Posterior cingulate gyrus (tissue), 11 donors: Measurements from ENCODE around the gene OAS2.

Source experiments
- DNase-seq, 10 donors: peaks; one replicate each; pipeline versions ENCODE4 v3.0.0 to v3.0.0-alpha.2; 2020 to 2021; ENCODE audit warnings: mixed read lengths in 3 of 10
- intact Hi-C: fragments of 100-400 bp; cut with DNase I; formaldehyde crosslinking; loops from one replicate; pipeline ENCODE4 v1.15.1; 2023

Gene OAS2

GRCh38 chr12:113007166-113007565 lies 28.8 kb downstream of the OAS2 start:
- DNase-seq, result no peak
- intact Hi-C loops, result no loop called here

DNA sequence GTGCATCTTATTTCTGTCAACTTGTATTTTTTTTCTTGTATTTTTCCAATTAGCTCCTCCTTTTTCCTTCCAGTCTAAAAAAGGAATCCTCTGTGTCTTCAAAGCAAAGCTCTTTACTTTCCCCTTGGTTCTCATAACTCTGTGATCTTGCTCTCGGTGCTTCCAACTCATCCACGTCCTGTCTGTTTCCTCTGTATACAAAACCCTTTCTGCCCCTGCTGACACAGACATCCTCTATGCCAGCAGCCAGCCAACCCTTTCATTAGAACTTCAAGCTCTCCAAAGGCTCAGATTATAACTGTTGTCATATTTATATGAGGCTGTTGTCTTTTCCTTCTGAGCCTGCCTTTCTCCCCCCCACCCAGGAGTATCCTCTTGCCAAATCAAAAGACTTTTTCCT lies 32.4 kb downstream of the OAS2 start:
- intact Hi-C loops, result no loop called here
- DNase-seq, result no peak

GRCh38 chr12:113014565-113014964 lies 36.2 kb downstream of the OAS2 start:
- DNase-seq, result no peak
- intact Hi-C loops, result no loop called here

DNA sequence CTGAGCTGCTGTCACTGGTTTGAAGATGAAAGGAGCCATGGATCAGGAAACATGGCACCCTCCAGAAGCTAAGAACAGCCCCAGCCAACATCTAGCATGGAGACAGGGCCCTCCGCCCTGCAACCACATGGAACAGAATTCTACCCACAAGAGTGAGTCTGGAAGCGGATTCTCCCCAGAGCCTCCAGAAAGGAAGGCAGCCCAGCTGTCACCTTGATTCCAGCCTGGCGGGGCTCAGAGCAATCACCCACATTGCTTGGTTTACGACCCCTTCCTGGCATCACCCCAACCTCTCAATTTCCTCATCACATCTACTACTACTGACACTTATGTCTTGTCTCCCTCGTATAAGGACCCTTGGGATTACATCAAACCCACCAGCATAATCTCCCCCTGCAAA lies 38.5 kb downstream of the OAS2 start:
- DNase-seq, result peak in 1 of 10 donors; percentile 4
- intact Hi-C loops, result no loop called here

DNA sequence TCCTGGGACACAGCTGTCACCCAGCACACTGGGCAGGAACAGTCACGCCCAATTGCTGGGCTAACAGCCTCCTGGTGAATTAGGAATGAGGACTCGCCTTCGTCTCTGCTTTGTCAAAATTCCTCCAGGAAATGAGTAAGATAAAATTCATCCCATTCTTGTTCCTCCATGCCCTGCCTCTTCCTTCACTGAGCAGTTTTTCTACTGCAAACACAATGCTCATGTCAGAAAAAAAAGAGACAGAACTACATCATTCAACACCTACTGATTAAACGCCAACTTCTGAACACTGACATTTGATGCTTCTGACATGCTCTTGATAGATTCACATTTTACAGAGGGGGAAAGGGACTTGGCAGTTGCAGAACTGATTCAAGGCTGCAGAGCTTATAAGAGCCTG lies 40.7 kb downstream of the OAS2 start:
- DNase-seq, result no peak
- intact Hi-C loops, result no loop called here

DNA sequence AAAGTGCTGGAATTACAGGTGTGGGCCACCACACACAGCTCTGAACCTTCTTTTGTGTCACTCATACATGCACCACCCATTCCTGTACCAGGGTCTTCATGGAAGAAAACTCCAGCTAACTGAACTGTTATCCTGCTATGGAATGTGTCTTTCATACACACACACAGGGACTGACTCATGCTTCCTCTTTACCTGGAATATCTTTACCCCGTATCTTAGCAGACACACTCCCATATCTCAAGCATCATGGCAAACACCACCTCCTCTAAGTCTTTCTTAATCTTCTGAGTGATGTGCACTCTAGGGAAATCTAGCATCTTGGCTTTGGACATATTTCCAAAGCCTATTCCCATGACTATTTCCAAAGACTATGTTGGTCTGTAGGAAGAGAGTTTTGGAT lies 43.2 kb downstream of the OAS2 start:
- intact Hi-C loops, result no loop called here
- no peak for DNase-seq

DNA sequence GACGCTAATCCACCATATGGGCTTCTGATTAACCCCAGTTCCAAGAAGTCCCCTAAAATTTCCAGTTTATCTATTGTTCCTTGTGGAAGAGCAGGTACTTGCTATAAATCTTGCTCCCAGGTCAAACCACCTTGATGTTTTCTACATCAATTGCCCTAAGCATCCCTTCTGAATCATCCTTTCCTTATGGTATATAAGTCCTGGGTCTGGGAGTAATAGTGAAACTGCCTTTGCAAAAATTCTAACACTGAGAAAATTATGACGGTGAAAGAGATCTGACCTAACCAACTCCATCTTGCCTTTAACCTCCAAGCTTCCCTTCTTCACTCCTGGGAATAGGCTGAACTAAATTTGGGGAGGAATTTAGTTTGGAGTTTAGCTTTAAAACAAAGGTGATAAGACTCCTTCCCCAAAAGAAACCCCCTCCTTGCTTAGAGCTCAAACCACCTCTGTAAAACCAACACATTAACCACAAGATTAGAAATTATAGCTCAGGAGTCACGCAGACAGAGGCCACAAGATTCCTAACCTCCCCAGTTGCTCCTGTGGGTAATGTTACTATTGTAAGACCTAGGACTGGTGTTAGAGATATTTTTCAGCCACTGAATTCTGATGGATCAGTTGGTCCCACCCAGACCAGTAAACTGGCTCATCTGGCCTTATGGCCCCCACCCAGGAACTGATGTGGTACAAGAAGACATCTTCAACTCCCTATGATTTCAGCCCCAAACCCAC lies 44.4 kb downstream of the OAS2 start:
- DNase-seq, result no peak
- intact Hi-C loops, result no loop called here

GRCh38 chr12:113027726-113028125 lies 49.4 kb downstream of the OAS2 start:
- intact Hi-C loops, result loop anchor here (5.0 kb wide), 1 partner anchor 35 kb away; no protein-coding TSS in a partner anchor
- no peak for DNase-seq

DNA sequence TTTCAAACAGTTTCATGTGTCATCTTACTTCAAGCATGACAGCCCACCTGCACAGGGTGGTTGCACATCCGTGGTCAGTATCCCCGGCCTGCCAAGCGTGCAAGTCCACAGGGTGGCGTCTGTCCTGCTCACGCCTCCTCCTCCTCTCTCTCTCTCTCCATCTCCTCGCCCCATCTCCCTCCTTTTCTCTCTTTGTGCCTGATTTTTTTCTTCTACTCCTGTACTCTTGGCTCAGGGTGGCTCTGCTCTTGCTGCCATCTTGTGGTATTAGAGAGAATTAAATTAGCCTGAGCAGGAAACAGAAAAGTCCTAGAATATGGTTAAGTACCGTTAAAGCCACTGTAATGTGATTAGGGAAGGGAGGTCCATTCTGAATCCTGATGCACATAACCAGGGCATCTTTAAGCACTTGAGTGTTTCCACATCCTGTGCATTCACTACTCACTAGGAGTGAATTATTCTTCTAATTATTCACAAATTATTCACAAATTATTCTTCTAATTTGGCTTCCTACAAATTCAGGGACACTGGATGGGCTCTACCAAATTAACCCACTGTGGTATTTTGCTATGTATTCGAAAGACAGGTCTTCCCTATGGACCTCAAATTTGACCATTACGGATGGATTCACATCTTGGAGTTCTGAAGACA lies 52.7 kb downstream of the OAS2 start:
- intact Hi-C loops, result no loop called here
- peak in 5 of 10 donors; percentile 10 to 73 (median 20) for DNase-seq

DNA sequence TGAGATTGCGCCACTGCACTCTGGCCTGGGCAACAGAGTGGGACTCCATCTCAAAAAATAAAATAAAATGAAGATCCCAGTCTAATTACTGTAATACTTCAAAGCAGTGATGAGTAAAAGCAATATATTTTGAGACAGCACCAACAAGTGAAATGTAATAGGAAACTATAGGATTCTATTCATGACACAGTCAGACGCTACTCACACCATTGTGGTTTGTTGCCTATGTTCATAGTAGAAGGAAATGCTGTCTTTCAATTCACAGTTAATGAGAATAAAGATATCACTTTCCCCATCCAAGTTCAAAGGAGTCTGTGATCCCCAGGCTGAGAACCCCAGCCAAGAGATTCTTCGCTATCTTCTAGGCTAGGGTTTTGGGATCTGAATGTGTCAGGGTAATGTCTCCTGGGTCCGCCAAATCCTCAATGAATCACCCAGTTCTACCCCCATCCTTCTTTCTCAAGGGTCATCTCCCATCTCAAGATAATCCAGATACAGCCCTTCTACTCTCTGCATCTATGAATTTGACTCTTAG lies 61.7 kb downstream of the OAS2 start:
- intact Hi-C loops, result no loop called here
- DNase-seq, result no peak

- intact Hi-C loops, result no loop called here
- DNase-seq, result no peak
These were observed 62.4 kb downstream of the OAS2 start for GRCh38 chr12:113040722-113041171.

DNA sequence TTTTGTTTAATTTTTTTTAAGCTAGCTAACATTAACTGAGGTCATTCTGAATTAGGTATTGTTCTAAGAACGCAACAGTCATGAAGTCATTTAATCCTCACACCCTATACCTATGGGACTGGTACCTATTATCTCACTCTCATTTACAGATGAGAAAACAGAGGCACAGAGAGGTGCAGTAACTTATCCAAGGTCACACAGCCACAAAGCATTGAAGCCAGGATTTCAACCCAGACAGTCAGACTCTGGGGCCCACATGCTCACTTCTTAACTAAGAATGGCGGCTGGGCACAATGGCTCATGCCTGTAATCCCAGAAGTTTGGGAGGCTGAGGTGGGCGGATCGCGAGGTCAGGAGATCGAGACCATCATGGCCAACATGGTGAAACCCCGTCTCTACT lies 63.2 kb downstream of the OAS2 start:
- intact Hi-C loops, result no loop called here
- no peak for DNase-seq

- DNase-seq, result no peak
- intact Hi-C loops, result no loop called here
These were observed 64.9 kb downstream of the OAS2 start for GRCh38 chr12:113043240-113043639.

- no peak for DNase-seq
- intact Hi-C loops, result no loop called here
These were observed 66.2 kb downstream of the OAS2 start for GRCh38 chr12:113044516-113044915.

GRCh38 chr12:113048716-113049127 lies 70.4 kb downstream of the OAS2 start:
- intact Hi-C loops, result loop anchor here (1.0 to 2.0 kb wide), 3 partner anchors 50 to 126 kb away; no protein-coding TSS in a partner anchor
- DNase-seq, result peak in 6 of 10 donors; percentile 44 to 91 (median 66)

DNA sequence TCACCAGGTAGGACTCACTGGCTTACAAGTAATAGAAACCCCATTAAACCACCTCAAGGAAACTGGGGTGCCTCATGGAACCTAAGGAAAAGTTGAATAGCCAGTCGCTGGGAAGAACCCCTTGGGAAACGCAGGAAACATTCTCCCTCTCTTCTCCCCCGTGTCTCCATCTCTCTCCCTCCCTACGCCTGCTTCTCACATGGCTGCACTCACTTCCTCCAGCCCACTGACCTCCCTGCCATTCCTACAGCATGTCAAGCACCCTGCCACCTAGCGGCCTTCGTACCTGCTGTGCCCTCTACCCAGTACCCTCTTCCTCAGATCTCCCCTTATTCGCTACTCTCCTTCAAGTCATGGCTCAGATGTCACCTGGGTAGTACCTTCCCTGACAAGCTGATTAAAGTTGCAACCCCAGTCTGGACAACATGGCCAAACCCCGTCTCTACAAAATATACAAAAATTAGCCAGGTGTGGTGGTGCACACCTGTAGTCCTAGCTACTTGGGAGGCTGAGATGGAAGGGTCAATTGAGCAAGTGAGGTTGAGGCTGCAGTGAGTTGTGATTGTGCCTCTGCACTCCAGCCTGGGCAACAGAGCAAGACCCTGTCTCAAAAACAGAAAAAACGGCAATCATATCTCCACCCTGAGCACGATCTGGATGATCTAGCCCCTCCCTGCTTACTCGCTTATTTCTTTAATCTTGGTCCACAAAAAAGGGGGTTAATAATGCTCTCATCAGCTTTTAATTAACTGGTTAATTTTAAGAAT lies 71.8 kb downstream of the OAS2 start:
- intact Hi-C loops, result loop anchor here (2.0 kb wide), 1 partner anchor 49 kb away; no protein-coding TSS in a partner anchor
- no peak for DNase-seq

- DNase-seq, result no peak
- intact Hi-C loops, result no loop called here
These were observed 72.5 kb downstream of the OAS2 start for GRCh38 chr12:113050795-113051194.

GRCh38 chr12:113051759-113052158 lies 73.4 kb downstream of the OAS2 start:
- intact Hi-C loops, result no loop called here
- no peak for DNase-seq

DNA sequence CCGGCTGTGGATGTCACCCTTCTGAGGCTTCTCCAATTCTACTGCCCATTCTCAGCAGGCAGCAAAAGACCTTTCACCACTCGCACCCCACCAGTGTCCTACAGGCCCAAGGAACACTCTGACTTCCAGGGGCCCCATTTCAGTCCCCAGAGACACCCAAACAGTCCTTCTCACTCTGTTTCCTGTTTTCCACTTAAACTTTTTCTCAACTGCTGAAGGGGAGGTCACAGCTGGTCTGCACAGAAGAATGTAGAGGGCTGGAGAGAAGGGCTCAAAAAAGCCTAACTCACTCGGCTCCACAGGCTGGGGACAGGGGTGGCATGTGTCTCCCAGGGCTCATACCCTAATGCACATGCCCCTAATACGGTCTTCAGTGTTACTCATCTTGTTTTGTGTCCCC lies 74.0 kb downstream of the OAS2 start:
- intact Hi-C loops, result no loop called here
- no peak for DNase-seq

GRCh38 chr12:113054948-113055486 lies 76.7 kb downstream of the OAS2 start:
- no peak for DNase-seq
- intact Hi-C loops, result no loop called here
